Activated CD4-positive, alpha-beta T cell treated with anti-CD3 and anti-CD28 coated beads for 4 hours (primary cell): ENCODE data around the gene STRBP.

ENCODE experiments used
- DNase-seq, 2 donors: peaks; one replicate each; pipeline ENCODE4 v3.0.0-alpha.2; 2020

The STRBP gene

DNA sequence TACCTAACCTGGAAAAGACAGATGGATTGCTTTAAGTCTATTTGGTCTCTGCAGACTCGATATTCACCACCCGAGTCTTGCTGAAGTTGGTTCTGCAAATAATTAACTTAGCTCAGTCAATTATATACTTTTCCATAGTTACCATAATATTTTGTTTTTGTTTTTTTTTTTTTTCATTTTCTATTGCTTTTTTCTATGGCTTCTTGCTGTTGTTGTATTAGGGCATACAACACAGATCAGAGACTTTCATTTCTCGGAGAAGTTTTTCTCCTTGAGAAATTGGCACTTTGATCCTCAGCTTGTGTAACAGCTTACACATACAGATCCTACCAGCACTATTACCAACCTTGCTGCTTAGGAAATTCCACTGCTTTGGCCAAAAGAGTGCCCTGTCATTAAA is 146.9 kb downstream of the STRBP start:
- DNase-seq: no peak

GRCh38 chr9:123120953-123121352 is 147.4 kb downstream of the STRBP start:
- no peak for DNase-seq

DNA sequence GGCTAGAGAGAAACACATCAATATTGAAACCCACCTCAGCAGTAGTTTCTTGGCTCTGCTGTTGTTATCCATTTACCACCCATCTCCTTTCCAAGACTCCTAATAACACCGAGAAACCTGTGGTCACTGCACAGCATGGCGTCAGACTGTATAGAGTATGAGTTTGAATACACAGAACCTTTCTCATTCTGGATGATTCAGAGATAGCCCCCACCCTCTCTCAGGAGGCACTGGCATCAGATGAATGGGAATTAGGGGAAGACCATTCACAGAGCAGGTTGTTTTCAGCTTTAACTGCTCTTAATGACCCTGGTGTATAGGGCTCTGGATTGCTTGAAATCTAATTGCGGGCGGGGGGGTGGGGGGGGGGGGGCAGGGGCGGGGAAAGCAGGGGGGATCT is 148.3 kb downstream of the STRBP start:
- DNase-seq: no peak

DNA sequence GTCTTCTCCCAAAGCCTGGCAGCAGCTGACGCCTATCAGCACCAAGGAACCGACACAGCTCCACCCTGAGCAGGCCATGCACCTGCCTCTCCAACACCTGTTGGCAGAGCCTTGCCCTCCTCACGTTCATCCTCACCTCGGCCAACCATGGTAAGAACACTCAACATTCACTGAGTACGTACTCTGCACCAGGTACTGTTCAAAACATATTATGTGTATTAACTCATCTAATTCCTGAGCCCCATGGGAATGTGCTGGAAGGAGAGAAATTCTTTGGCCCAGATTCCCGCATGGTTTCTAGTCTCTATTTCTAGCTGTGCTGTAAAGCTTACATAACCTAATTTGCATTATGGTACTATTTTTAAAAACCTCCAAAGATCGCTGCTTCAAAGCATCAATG is 148.8 kb downstream of the STRBP start:
- DNase-seq: no peak

DNA sequence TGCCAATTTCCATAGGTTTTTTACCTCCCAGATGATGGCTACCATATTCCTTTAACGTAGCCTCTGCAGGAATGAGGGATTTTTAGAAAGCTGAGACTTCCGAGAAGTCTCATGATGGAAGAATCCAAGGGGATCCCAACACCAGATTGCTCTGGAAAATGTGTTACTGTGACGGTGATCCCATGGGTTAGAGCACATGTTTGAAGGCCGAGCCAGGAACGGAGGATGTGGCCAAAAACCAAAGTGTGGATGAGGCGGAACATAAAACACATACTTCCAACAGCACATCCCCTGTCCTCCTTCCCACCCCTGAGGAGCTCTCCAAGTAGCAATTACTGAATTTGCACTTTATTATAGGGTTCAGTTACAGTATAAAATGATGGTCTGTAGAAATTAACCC is 152.3 kb downstream of the STRBP start:
- DNase-seq: no peak

GRCh38 chr9:123115146-123115913 is 153.1 kb downstream of the STRBP start:
- DNase-seq: no peak

DNA sequence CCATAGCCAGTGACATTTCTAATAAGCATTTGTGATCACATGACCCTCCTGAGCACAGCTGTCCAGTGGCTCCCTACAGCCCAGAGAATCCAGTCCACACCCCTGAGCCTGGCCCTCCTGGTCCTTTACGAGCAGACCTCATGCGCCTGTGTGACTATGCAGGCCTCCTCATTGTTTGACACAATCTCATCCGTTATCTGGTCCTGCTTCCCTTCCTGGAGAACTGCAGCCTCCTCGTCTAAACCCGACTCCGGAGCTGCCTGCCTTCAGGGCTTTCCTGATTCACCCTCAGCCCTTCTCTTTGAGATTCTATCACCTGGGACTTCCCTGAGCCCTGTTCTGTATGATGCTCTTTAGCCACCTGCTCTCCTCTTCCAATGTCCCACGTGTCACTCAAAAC is 155.2 kb downstream of the STRBP start:
- DNase-seq: no peak

DNA sequence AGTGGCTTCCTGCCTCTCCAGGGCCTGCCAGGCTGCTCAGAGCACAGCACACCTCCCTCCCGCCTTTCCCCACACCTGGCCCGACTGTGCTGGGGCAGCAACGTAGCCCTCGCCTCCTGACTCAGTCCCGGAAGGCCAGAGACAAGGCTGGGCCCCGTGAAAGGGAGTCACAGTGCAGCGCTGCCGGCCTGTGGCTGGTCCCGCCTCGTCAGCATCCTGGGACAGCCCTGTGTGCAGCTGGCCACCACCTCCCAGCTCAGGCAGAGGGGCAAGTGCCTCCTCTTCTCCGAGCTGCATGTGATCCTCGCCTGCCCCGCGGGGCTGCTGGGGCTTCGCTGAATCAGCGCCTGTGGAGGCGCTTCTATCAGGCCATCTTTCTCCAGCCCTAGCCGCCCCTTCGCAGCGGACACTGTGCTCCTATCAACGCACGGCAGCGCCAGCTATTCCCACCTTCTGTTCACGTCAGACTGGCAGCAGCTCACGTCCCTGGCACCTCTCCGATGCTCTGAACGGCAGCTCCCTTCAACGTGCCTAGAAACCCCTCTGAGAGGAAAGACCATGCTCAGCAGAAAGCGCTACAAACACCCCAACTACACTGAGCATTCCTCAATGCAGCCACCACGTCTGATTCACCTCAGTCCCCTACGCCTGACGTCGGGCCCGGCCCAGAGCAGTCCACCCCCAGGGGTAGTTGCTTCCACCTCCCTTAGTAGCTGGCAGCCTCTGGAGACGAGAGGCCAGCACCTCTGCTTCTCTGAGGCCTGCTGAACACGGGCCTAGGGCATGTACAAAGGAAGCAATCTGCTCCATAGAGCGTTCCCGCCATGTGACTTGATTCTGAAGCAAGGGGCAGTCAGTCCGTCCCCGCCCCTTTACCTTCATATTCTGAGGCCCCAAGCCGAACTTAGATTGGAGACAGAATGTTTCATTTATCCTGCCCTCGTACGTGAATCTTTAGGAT is 156.1 kb downstream of the STRBP start:
- DNase-seq: no peak

GRCh38 chr9:123111427-123112014 is 156.9 kb downstream of the STRBP start:
- no peak for DNase-seq

DNA sequence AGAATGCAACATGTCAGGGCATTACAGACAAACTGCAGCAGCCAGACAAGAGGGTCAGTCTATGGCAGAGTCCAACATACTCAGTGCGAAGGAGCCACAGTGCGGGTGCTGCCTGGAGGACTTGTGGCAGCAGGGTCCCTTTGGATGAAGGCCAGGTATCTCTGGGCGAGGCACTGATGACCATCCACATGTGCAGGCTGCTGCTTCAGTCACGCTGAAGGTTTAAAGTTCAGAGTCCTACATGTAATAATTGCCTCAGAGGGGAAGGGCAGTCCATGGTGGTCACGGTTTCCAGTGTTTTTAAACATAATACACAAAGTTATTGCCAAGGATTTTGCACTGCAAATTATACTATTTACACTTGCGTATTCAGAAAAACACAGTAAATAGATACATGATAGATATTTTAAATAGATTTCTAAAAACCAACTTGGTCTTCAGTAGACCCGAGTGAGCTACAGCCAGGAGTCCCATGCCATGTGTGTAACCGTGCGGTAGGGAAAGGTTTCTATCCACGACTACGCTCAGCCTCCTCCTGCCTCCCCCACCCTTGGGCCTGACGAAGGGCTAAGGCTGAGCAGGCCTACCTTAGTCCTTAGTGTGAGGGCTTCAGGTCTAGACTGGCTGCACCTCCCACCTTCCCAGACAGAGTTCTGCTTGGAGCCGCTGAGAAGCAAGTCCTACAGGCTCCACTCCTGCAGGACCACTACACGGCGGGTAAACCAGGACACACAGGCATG is 158.7 kb downstream of the STRBP start:
- no peak for DNase-seq

- no peak for DNase-seq
Measured at GRCh38 chr9:123108976-123109375, 159.4 kb downstream of the STRBP start.

- DNase-seq: no peak
Measured at GRCh38 chr9:123107639-123108285, 160.6 kb downstream of the STRBP start.

DNA sequence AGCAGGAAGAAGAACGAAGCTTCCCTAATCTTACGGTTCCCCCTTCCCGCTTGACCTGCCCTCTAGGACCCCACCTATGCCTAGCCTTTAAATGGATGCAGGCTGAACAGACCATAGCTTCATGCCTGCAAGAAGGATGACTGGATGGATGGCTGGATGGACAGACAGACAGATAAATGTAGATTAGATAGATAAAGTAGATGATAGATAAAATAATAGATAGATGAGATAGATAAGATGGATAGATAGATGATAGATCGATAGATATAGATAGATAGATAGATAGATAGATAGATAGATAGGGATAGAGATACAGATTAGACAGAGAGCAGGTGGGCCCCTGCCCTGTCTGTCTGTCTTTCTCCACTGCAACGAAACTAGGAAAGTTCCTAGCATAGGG is 162.9 kb downstream of the STRBP start:
- no peak for DNase-seq

DNA sequence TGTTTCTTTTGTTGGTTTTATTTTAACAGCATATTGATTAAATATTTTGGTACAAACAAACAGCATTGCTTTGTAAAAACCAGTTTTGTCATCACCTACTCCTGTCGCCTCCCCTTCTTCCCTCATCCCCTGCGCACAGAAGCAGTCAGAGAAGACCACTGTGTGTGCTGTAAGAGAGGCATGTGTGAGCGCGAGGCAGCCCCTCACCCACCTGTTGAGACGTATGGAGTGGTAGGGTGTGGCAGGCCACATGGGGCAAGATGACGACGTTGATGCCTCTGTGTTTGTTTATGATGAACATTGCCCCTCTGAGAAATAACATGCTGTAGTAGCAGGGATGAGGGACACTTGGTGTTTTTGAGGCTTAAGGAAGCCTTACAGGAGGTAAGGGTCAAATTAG is 163.6 kb downstream of the STRBP start:
- no peak for DNase-seq

GRCh38 chr9:123102375-123103113 is 165.8 kb downstream of the STRBP start:
- DNase-seq: no peak

- no peak for DNase-seq
Measured at GRCh38 chr9:123099548-123099947, 168.8 kb downstream of the STRBP start.

- DNase-seq: no peak
Measured at GRCh38 chr9:123099042-123099441, 169.3 kb downstream of the STRBP start.

DNA sequence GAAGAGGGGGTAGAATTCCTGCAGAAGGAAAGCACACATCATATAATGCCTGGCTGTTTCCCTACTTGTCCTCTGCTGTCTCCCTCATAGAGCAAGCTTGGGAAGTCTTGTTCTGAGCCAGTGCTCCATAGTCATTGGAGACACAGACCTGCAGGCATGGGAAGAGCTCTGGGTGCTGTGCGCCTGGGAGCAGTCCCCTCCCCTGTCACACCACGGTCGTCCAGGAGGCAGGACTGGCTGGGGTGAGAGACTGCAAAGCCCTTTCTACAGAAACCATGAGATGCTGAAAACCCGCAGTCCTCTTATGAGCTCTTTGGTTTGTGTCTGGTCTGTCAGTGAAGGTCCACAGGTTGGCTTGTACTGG is 170.3 kb downstream of the STRBP start:
- DNase-seq: no peak

- DNase-seq: no peak
Measured at GRCh38 chr9:123097430-123098095, 170.8 kb downstream of the STRBP start.

DNA sequence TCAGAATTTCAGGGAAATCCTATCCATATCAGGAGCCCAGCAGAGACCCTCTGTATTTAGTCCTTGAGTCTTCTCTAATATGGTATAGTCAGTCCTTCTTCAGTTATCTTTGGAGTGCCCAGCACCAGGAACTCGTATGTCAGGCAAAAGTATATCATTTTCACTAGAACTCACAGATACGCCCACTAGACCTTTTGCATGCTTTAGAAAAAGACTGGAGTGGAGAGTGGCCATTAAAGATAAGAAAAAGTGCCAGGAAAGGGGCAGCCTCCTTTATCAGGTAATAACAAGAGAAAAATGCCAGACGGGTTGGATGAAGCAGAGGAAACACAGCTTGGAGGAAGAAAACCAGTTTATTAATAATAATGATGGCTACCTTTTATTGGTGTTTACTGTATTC is 171.4 kb downstream of the STRBP start:
- no peak for DNase-seq

DNA sequence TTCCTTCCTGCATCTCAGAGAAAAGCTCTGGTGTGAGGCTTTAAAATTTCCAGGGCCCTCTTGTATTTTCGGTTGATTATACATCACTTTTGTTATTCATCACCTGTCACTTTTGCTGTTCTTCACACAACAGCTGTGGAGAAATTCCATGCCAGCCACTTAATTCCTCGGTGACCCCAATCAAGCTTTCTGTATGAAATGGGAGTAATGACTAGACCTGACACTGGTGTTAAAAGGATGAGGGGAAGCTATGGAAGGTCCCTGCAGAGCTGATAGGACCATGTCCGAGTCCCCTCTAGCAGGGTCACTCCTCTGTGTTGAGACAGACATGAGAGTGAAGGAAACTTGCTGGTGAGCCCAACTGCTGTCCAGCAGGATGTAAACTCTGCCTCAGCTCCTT is 175.2 kb downstream of the STRBP start:
- no peak for DNase-seq
